Kidney (tissue), 14 donors: Measurements from ENCODE around the gene TTC7B. TPM values are rescaled to one million over a fixed set of nuclear protein-coding genes. Genes with fewer than 3 reads are reported as not detected.

Experiments
- DNase-seq, 5 donors: peaks; one replicate each; pipeline ENCODE4 v3.0.0-alpha.2; 2013 to 2020
- FAIRE-seq: peaks from 2 replicates; lab custom pipeline; 2012; peaks lifted over from hg19 to GRCh38; lab: Jason Lieb, UNC
- H3K27ac ChIP-seq, 2 donors: one replicate each; pipeline ENCODE4 v1.7.0; 2013; ENCODE audit warnings: low read depth in 2 of 2, low read length in 2 of 2, inconsistent platforms in 1 of 2
- H3K27me3 ChIP-seq: one replicate; pipeline ENCODE4 v1.7.1; 2013; ENCODE audit warnings: low read length, inconsistent platforms; ENCODE audit not compliant: control insufficient read depth, insufficient read depth
- H3K36me3 ChIP-seq, 3 donors: one replicate each; pipeline versions ENCODE4 v1.7.0 to v1.7.1; 2013; ENCODE audit warnings: low read length in 3 of 3, control low read depth in 1 of 3, inconsistent platforms in 1 of 3; ENCODE audit not compliant: insufficient read depth in 3 of 3, control insufficient read depth in 2 of 3
- H3K4me1 ChIP-seq, 3 donors: one replicate each; pipeline versions ENCODE4 v1.7.0 to v1.7.1; 2013; ENCODE audit warnings: low read length in 3 of 3, inconsistent platforms in 1 of 3, low read depth in 1 of 3; ENCODE audit not compliant: control insufficient read depth in 2 of 3, insufficient read depth in 2 of 3
- H3K4me3 ChIP-seq, 3 donors: one replicate each; pipeline versions ENCODE4 v1.7.0 to v1.8.1; 2013; ENCODE audit warnings: low read length in 3 of 3, control low read depth in 1 of 3, inconsistent platforms in 1 of 3
- H3K9ac ChIP-seq, 3 donors: one replicate each; pipeline versions ENCODE4 v1.7.0 to v1.7.1; 2013; ENCODE audit warnings: low read length in 3 of 3, control low read depth in 1 of 3, inconsistent platforms in 1 of 3
- H3K9me3 ChIP-seq, 3 donors: one replicate each; pipeline versions ENCODE4 v1.7.0 to v1.7.1; 2013; ENCODE audit warnings: low read length in 3 of 3, control low read depth in 1 of 3, inconsistent platforms in 1 of 3; ENCODE audit not compliant: control insufficient read depth in 2 of 3, insufficient read depth in 1 of 3
- CTCF ChIP-seq: IDR thresholded peaks from 3 replicates; pipeline ENCODE4 v1.5.1; 2012; ENCODE audit warnings: mild to moderate bottlenecking, moderate library complexity, borderline replicate concordance; ENCODE audit not compliant: insufficient read depth; ENCODE audit errors: extremely low read depth
- intact Hi-C: fragments of 100-400 bp; cut with DNase I; formaldehyde crosslinking; loops from one replicate; pipeline ENCODE4 v1.11.1; 2022
- polyA plus RNA-seq: library from polyadenylated mRNA; stranded (reverse); fragments of 350-450 nt; fragmentation: Illumina TruSeq; extraction: RNeasy Lipid Tissue Mini Kit (QIAGEN cat#74804); gene quantifications from one replicate; pipeline ENCODE4 v1.2.3, GENCODE V29; 2014; ENCODE audit warnings: low read depth, low replicate concordance; ENCODE audit not compliant: insufficient read depth
- total RNA-seq: library from RNA; stranded (reverse); fragmentation: NEBNext Ultra II Directional; extraction: Animal tissue kit (Norgen Biotek cat#: 25700); gene quantifications from one replicate; pipeline ENCODE4 v1.2.1, GENCODE V29; 2021
- donor health status: control.
- donor health status: control.
- donor health status: control.
- donor health status: control.
- donor health status: control.
- donor health status: DM: yes; HTN: yes; CAD: no.
- donor health status: Normal renal cell carcinoma (clear cell type).

TTC7B gene
- total and polyA plus RNA-seq, 2 donors from 2014 or later = 23.4 to 48.3 TPM

GRCh38 chr14:90490720-90491050 lies 325.5 kb downstream of the TTC7B start:
- no peaks in the 10 kb centered on the region for H3K9me3 ChIP-seq
- H3K27me3 ChIP-seq = no peaks in the 10 kb centered on the region
- no peak overlapping the region for H3K9ac ChIP-seq
- no peaks in the 10 kb centered on the region for H3K36me3 ChIP-seq
- no peak for TF ChIP-seq CTCF
- no peak overlapping the region for H3K27ac ChIP-seq
- intact Hi-C loops = no loop called here
- no peak overlapping the region for H3K4me3 ChIP-seq
- peaks cover 0 to 4% (median 0%) of the 10 kb centered on the region in 3 donors for H3K4me1 ChIP-seq
- no peak for FAIRE-seq
- no peak for DNase-seq

GRCh38 chr14:90489916-90490719 lies 326.1 kb downstream of the TTC7B start:
- no peak for TF ChIP-seq CTCF
- H3K27ac ChIP-seq = no peak overlapping the region
- DNase-seq (no peak), FAIRE-seq (no peak)
- no peak overlapping the region for H3K4me3 ChIP-seq
- no peaks in the 10 kb centered on the region for H3K27me3 ChIP-seq
- no peaks in the 10 kb centered on the region for H3K36me3 ChIP-seq
- intact Hi-C loops = no loop called here
- no peak overlapping the region for H3K9ac ChIP-seq
- H3K9me3 ChIP-seq = no peaks in the 10 kb centered on the region
- H3K4me1 ChIP-seq = peaks cover 0 to 4% (median 0%) of the 10 kb centered on the region in 3 donors

GRCh38 chr14:90489306-90489705 lies 326.9 kb downstream of the TTC7B start:
- no peaks in the 10 kb centered on the region for H3K27me3 ChIP-seq
- peaks cover 0 to 4% (median 0%) of the 10 kb centered on the region in 3 donors for H3K4me1 ChIP-seq
- no peak for TF ChIP-seq CTCF
- H3K4me3 ChIP-seq = no peak overlapping the region
- no peaks in the 10 kb centered on the region for H3K9me3 ChIP-seq
- intact Hi-C loops = no loop called here
- no peak overlapping the region for H3K27ac ChIP-seq
- no peak for FAIRE-seq
- no peaks in the 10 kb centered on the region for H3K36me3 ChIP-seq
- no peak for DNase-seq
- no peak overlapping the region for H3K9ac ChIP-seq
